ENCODE results near the gene SCGN. TPM values are rescaled to one million over a fixed set of nuclear protein-coding genes. Genes with fewer than 3 reads are reported as not detected.

Gene SCGN
- total and polyA plus RNA-seq, 2 of the 13 experiments (the other 11 are each of a cell fraction or from before 2014, with no cell fraction given): 2.9 to 29.0 TPM

DNA sequence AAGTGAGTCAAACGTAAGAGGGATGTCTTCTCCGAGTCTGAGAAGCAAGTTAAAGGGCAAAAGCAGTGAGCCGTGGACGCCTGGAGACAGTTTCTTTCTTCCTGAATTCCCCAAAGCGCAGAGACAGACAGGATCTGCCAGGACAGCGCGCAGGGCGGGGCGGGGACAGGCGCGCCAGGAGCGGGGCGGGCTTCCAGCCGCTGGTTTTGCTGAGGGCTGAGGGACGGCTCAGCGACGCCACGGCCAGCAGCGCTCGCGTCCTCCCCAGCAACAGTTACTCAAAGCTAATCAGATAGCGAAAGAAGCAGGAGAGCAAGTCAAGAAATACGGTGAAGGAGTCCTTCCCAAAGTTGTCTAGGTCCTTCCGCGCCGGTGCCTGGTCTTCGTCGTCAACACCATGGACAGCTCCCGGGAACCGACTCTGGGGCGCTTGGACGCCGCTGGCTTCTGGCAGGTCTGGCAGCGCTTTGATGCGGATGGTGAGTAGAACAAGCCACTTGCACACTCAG lies at the start of gene SCGN (continued):
- TF ChIP-seq, protein P1, sequence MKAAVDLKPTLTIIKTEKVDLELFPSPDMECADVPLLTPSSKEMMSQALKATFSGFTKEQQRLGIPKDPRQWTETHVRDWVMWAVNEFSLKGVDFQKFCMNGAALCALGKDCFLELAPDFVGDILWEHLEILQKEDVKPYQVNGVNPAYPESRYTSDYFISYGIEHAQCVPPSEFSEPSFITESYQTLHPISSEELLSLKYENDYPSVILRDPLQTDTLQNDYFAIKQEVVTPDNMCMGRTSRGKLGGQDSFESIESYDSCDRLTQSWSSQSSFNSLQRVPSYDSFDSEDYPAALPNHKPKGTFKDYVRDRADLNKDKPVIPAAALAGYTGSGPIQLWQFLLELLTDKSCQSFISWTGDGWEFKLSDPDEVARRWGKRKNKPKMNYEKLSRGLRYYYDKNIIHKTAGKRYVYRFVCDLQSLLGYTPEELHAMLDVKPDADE (CRISPR knock-in tag; IDR thresholded peaks at IDR 0.05): peak; percentile 58; the same call in 1 of the 2 replicates
- TF ChIP-seq ZNF652 (CRISPR knock-in tag; IDR thresholded peaks at IDR 0.05; ENCODE audit: borderline replicate concordance, low read depth) (0 out of 2 replicates have a peak, but pooled peaks have one; percentile 37), PAX8 (CRISPR knock-in tag; IDR thresholded peaks at IDR 0.05; ENCODE audit: borderline replicate concordance) (0 out of 2 replicates have a peak, but pooled peaks have one; percentile 90), ZNF709 (CRISPR knock-in tag; IDR thresholded peaks at IDR 0.05) (peak; percentile 96), KAT8 (CRISPR knock-in tag; IDR thresholded peaks at IDR 0.05) (peak; percentile 85), ZFP90 (CRISPR knock-in tag; IDR thresholded peaks at IDR 0.05; ENCODE audit: borderline replicate concordance) (peak; percentile 96), FLYWCH1 (CRISPR knock-in tag; IDR thresholded peaks at IDR 0.05) (peak; percentile 65; the same call in 1 of the 2 replicates), POLR2A (IDR thresholded peaks at IDR 0.05; ENCODE audit: insufficient read depth in 1 of 2, low read depth in 2 of 2, low read length in 2 of 2) (no peak), ZFAT (CRISPR knock-in tag; conservative IDR thresholded peaks at IDR 0.05) (peak; percentile 93), RAD21 (CRISPR knock-in tag; IDR thresholded peaks at IDR 0.05) (no peak), TRIM24 (CRISPR knock-in tag; IDR thresholded peaks at IDR 0.05) (no peak), RCOR2 (CRISPR knock-in tag; IDR thresholded peaks at IDR 0.05) (0 out of 2 replicates have a peak, but pooled peaks have one; percentile 58), ZNF20 (CRISPR knock-in tag; IDR thresholded peaks at IDR 0.05) (0 out of 2 replicates have a peak, but pooled peaks have one; percentile 61)
- TF ChIP-seq, protein P2, sequence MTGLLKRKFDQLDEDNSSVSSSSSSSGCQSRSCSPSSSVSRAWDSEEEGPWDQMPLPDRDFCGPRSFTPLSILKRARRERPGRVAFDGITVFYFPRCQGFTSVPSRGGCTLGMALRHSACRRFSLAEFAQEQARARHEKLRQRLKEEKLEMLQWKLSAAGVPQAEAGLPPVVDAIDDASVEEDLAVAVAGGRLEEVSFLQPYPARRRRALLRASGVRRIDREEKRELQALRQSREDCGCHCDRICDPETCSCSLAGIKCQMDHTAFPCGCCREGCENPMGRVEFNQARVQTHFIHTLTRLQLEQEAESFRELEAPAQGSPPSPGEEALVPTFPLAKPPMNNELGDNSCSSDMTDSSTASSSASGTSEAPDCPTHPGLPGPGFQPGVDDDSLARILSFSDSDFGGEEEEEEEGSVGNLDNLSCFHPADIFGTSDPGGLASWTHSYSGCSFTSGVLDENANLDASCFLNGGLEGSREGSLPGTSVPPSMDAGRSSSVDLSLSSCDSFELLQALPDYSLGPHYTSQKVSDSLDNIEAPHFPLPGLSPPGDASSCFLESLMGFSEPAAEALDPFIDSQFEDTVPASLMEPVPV (CRISPR knock-in tag; IDR thresholded peaks at IDR 0.05): peak; percentile 95
- TF ChIP-seq, protein P3, sequence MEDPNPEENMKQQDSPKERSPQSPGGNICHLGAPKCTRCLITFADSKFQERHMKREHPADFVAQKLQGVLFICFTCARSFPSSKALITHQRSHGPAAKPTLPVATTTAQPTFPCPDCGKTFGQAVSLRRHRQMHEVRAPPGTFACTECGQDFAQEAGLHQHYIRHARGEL (CRISPR knock-in tag; IDR thresholded peaks at IDR 0.05): no peak
- TF ChIP-seq, protein P4, sequence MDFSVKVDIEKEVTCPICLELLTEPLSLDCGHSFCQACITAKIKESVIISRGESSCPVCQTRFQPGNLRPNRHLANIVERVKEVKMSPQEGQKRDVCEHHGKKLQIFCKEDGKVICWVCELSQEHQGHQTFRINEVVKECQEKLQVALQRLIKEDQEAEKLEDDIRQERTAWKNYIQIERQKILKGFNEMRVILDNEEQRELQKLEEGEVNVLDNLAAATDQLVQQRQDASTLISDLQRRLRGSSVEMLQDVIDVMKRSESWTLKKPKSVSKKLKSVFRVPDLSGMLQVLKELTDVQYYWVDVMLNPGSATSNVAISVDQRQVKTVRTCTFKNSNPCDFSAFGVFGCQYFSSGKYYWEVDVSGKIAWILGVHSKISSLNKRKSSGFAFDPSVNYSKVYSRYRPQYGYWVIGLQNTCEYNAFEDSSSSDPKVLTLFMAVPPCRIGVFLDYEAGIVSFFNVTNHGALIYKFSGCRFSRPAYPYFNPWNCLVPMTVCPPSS (IDR thresholded peaks at IDR 0.05): no peak
